ENCODE data around the gene PGM2. TPM values are rescaled to one million over a fixed set of nuclear protein-coding genes. Genes with fewer than 3 reads are reported as not detected.

Gene PGM2
- total and polyA plus RNA-seq, 10 of the 15 experiments (the other 5 are each of a cell fraction or from before 2014, with no cell fraction given): 11.9 to 41.7 (median 37.1) TPM

DNA sequence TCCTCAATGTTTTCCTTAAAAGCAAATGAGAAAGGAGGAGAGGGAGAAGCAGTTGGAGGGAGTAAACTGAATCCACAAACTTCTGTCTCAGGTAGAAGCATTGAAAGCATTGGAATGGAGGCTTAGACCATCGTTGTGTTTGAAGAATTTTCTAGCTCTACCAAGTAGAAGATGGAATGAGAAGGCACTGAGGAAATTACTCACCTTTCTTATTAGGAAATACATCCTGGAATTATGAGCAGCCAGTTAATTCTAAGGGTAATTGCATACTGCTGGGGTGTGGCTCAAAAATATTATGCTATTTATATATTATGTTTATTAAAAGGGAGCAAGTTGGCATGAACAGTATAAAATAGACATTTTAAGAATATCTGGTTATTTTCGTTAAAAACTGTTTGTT lies 12.9 kb downstream of the PGM2 start:
- H3K36me3 ChIP-seq (ENCODE audit: control insufficient read depth in 2 of 2, insufficient read depth in 2 of 2, low read length in 1 of 2): peaks cover 9 to 18% of the 10 kb centered on the region in 2 experiments
- H3K4me1 ChIP-seq (ENCODE audit: control insufficient read depth, insufficient read depth, low read length): peaks cover 5% of the 10 kb centered on the region; the same call in 1 of the 2 replicates
- H3K4me2 ChIP-seq (ENCODE audit: control insufficient read depth, insufficient read depth): no peak overlapping the region
- H3K9me3 ChIP-seq (replicated peaks; ENCODE audit: control insufficient read depth, insufficient read depth, low read length): no peaks in the 10 kb centered on the region
- WGBS (ENCODE audit: insufficient coverage, insufficient replicate concordance, low lambda C conversion rate, missing lambda C conversion rate): 73% methylated on average over 2 of the region's 2 CpGs
- ChIA-PET RAD21 (ENCODE audit: unreplicated experiment) (no interaction called here), SMC1A (ENCODE audit: uncharacterized antibody, unreplicated experiment) (interaction anchor here (1.0 kb wide), 1 partner anchor 128 kb away, joined by 3 read pairs; no protein-coding TSS in a partner anchor), POLR2A (no interaction called here), CTCF (no interaction called here)
- H2AFZ ChIP-seq (ENCODE audit: control insufficient read depth, low read depth, low read length): no peak overlapping the region
- in situ Hi-C loops (cut with MboI): no loop called here
- BruUV-seq (replicated peaks): no TSS peak
- FAIRE-seq (no peak), DNase-seq (ENCODE audit: low read depth, low spot score) (no peak), ATAC-seq (no peak)
- intact Hi-C loops (cut with micrococcal nuclease; ENCODE audit: unreplicated experiment): no loop called here
- no peak overlapping the region for H3K4me3 ChIP-seq
- H3K79me2 ChIP-seq (ENCODE audit: control insufficient read depth, insufficient read depth, low read length): no peaks in the 10 kb centered on the region
- H3K27ac ChIP-seq (ENCODE audit: control insufficient read depth, insufficient read depth): no peak overlapping the region
- no peak overlapping the region for H3K9ac ChIP-seq (ENCODE audit: control insufficient read depth, insufficient read depth, low read length)
- no peaks in the 10 kb centered on the region for H3K27me3 ChIP-seq (replicated peaks in 1 of 2; ENCODE audit: control insufficient read depth in 2 of 2, insufficient read depth in 2 of 2, low read length in 1 of 2)
- H4K20me1 ChIP-seq (ENCODE audit: control insufficient read depth, insufficient read depth): no peaks in the 10 kb centered on the region
- TF ChIP-seq FOXM1 (IDR thresholded peaks at IDR 0.05; ENCODE audit: low read depth, low read length) (no peak), NFIC (IDR thresholded peaks at IDR 0.05; ENCODE audit: low read depth, low read length) (no peak), SPI1 (IDR thresholded peaks at IDR 0.05; ENCODE audit: borderline replicate concordance, insufficient read depth, low read depth, low read length) (no peak), ZZZ3 (IDR thresholded peaks at IDR 0.05; ENCODE audit: control insufficient read depth, insufficient read length, low read depth) (no peak), MYB (IDR thresholded peaks at IDR 0.05; ENCODE audit: borderline replicate concordance, low read depth, low read length) (no peak), WRNIP1 (IDR thresholded peaks at IDR 0.05; ENCODE audit: borderline replicate concordance, low read depth, low read length) (no peak), MXI1 (IDR thresholded peaks at IDR 0.05; ENCODE audit: low read depth, low read length) (no peak), DPF2 (IDR thresholded peaks at IDR 0.05) (no peak), EED (IDR thresholded peaks at IDR 0.05; ENCODE audit: low read depth) (no peak)
- TF ChIP-seq, protein P1, sequence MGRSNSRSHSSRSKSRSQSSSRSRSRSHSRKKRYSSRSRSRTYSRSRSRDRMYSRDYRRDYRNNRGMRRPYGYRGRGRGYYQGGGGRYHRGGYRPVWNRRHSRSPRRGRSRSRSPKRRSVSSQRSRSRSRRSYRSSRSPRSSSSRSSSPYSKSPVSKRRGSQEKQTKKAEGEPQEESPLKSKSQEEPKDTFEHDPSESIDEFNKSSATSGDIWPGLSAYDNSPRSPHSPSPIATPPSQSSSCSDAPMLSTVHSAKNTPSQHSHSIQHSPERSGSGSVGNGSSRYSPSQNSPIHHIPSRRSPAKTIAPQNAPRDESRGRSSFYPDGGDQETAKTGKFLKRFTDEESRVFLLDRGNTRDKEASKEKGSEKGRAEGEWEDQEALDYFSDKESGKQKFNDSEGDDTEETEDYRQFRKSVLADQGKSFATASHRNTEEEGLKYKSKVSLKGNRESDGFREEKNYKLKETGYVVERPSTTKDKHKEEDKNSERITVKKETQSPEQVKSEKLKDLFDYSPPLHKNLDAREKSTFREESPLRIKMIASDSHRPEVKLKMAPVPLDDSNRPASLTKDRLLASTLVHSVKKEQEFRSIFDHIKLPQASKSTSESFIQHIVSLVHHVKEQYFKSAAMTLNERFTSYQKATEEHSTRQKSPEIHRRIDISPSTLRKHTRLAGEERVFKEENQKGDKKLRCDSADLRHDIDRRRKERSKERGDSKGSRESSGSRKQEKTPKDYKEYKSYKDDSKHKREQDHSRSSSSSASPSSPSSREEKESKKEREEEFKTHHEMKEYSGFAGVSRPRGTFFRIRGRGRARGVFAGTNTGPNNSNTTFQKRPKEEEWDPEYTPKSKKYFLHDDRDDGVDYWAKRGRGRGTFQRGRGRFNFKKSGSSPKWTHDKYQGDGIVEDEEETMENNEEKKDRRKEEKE (IDR thresholded peaks at IDR 0.05): no peak
- TF ChIP-seq, protein P2, sequence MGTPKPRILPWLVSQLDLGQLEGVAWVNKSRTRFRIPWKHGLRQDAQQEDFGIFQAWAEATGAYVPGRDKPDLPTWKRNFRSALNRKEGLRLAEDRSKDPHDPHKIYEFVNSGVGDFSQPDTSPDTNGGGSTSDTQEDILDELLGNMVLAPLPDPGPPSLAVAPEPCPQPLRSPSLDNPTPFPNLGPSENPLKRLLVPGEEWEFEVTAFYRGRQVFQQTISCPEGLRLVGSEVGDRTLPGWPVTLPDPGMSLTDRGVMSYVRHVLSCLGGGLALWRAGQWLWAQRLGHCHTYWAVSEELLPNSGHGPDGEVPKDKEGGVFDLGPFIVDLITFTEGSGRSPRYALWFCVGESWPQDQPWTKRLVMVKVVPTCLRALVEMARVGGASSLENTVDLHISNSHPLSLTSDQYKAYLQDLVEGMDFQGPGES (IDR thresholded peaks at IDR 0.05): no peak
- TF ChIP-seq, protein P3, sequence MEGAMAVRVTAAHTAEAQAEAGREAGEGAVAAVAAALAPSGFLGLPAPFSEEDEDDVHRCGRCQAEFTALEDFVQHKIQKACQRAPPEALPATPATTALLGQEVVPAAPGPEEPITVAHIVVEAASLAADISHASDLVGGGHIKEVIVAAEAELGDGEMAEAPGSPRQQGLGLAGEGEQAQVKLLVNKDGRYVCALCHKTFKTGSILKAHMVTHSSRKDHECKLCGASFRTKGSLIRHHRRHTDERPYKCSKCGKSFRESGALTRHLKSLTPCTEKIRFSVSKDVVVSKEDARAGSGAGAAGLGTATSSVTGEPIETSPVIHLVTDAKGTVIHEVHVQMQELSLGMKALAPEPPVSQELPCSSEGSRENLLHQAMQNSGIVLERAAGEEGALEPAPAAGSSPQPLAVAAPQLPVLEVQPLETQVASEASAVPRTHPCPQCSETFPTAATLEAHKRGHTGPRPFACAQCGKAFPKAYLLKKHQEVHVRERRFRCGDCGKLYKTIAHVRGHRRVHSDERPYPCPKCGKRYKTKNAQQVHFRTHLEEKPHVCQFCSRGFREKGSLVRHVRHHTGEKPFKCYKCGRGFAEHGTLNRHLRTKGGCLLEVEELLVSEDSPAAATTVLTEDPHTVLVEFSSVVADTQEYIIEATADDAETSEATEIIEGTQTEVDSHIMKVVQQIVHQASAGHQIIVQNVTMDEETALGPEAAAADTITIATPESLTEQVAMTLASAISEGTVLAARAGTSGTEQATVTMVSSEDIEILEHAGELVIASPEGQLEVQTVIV (IDR thresholded peaks at IDR 0.05; ENCODE audit: borderline replicate concordance, partially characterized antibody): no peak
- TF ChIP-seq, protein P4, sequence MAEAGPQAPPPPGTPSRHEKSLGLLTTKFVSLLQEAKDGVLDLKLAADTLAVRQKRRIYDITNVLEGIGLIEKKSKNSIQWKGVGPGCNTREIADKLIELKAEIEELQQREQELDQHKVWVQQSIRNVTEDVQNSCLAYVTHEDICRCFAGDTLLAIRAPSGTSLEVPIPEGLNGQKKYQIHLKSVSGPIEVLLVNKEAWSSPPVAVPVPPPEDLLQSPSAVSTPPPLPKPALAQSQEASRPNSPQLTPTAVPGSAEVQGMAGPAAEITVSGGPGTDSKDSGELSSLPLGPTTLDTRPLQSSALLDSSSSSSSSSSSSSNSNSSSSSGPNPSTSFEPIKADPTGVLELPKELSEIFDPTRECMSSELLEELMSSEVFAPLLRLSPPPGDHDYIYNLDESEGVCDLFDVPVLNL (IDR thresholded peaks at IDR 0.05; ENCODE audit: low read depth, low read length): no peak
